ENCODE measurements around the gene MRPS12.

- TF ChIP-seq, protein P1, sequence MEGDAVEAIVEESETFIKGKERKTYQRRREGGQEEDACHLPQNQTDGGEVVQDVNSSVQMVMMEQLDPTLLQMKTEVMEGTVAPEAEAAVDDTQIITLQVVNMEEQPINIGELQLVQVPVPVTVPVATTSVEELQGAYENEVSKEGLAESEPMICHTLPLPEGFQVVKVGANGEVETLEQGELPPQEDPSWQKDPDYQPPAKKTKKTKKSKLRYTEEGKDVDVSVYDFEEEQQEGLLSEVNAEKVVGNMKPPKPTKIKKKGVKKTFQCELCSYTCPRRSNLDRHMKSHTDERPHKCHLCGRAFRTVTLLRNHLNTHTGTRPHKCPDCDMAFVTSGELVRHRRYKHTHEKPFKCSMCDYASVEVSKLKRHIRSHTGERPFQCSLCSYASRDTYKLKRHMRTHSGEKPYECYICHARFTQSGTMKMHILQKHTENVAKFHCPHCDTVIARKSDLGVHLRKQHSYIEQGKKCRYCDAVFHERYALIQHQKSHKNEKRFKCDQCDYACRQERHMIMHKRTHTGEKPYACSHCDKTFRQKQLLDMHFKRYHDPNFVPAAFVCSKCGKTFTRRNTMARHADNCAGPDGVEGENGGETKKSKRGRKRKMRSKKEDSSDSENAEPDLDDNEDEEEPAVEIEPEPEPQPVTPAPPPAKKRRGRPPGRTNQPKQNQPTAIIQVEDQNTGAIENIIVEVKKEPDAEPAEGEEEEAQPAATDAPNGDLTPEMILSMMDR (IDR thresholded peaks at IDR 0.05), result no peak
- TF ChIP-seq POLR2A (IDR thresholded peaks at IDR 0.05), result no peak
Observed at GRCh38 chr19:38941979-38942378, 11.2 kb downstream of the MRPS12 start.

Data from esophagus squamous epithelium (tissue), 4 donors.